ENCODE results near the gene ERCC5.

ERCC5 gene

GRCh38 chr13:102846261-102847015, 606 bp downstream of the ERCC5 start:
- DNase-seq: peak; percentile 62

GRCh38 chr13:102847272-102848234, 1.7 kb downstream of the ERCC5 start:
- no peak for DNase-seq

- DNase-seq: no peak
Observed at GRCh38 chr13:102848956-102849355, 3.1 kb downstream of the ERCC5 start.

GRCh38 chr13:102852556-102852955, 6.7 kb downstream of the ERCC5 start:
- no peak for DNase-seq

- DNase-seq: no peak
Observed at GRCh38 chr13:102854675-102855074, 8.8 kb downstream of the ERCC5 start.

GRCh38 chr13:102856557-102856956, 10.7 kb downstream of the ERCC5 start:
- DNase-seq: no peak

- no peak for DNase-seq
Observed at GRCh38 chr13:102862624-102863210, 16.9 kb downstream of the ERCC5 start.

GRCh38 chr13:102863590-102863989, 17.8 kb downstream of the ERCC5 start:
- DNase-seq: no peak

GRCh38 chr13:102868366-102868936, 22.6 kb downstream of the ERCC5 start:
- no peak for DNase-seq

GRCh38 chr13:102869948-102870676, 24.3 kb downstream of the ERCC5 start:
- no peak for DNase-seq

- DNase-seq: peak; percentile 61
Observed at GRCh38 chr13:102870677-102871415, 25.0 kb downstream of the ERCC5 start.

- no peak for DNase-seq
Observed at GRCh38 chr13:102872131-102872530, 26.3 kb downstream of the ERCC5 start.

GRCh38 chr13:102872531-102872930, 26.7 kb downstream of the ERCC5 start:
- DNase-seq: no peak

- no peak for DNase-seq
Observed at GRCh38 chr13:102873653-102874052, 27.8 kb downstream of the ERCC5 start.

GRCh38 chr13:102875256-102875655, 29.4 kb downstream of the ERCC5 start:
- no peak for DNase-seq

GRCh38 chr13:102877303-102877702, 31.5 kb downstream of the ERCC5 start:
- DNase-seq: no peak

- no peak for DNase-seq
Observed at GRCh38 chr13:102878481-102878880, 32.6 kb downstream of the ERCC5 start.

- no peak for DNase-seq
Observed at GRCh38 chr13:102879793-102880499, 34.1 kb downstream of the ERCC5 start.

- no peak for DNase-seq
Observed at GRCh38 chr13:102881819-102882686, 36.2 kb downstream of the ERCC5 start.

GRCh38 chr13:102892503-102892902, 46.7 kb downstream of the ERCC5 start:
- no peak for DNase-seq

Data from activated CD4-positive, alpha-beta T cell treated with anti-CD3 and anti-CD28 coated beads for 48 hours (primary cell).